Cardiac fibroblast (primary cell): ENCODE results near the gene CHDH.

Experiments
- DNase-seq, 2 donors: peaks; one replicate each; pipeline versions ENCODE4 v3.0.0 to v3.0.0-alpha.2; 2010; ENCODE audit warnings: low read depth in 2 of 2
- H3K4me3 ChIP-seq, 2 donors: replicated peaks in 1 of 2; 1 replicate in 1 of 2; 2 replicates in 1 of 2; pipeline ENCODE4 v1.5.1; 2011; ENCODE audit warnings: low read depth in 2 of 2, low read length in 2 of 2, mild to moderate bottlenecking in 2 of 2, moderate library complexity in 1 of 2
- CTCF ChIP-seq: IDR thresholded peaks from one replicate; pipeline ENCODE4 v1.5.1; 2011; ENCODE audit warnings: low read depth, mild to moderate bottlenecking, low read length, inconsistent platforms

Gene CHDH, protein sequence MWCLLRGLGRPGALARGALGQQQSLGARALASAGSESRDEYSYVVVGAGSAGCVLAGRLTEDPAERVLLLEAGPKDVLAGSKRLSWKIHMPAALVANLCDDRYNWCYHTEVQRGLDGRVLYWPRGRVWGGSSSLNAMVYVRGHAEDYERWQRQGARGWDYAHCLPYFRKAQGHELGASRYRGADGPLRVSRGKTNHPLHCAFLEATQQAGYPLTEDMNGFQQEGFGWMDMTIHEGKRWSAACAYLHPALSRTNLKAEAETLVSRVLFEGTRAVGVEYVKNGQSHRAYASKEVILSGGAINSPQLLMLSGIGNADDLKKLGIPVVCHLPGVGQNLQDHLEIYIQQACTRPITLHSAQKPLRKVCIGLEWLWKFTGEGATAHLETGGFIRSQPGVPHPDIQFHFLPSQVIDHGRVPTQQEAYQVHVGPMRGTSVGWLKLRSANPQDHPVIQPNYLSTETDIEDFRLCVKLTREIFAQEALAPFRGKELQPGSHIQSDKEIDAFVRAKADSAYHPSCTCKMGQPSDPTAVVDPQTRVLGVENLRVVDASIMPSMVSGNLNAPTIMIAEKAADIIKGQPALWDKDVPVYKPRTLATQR

DNA sequence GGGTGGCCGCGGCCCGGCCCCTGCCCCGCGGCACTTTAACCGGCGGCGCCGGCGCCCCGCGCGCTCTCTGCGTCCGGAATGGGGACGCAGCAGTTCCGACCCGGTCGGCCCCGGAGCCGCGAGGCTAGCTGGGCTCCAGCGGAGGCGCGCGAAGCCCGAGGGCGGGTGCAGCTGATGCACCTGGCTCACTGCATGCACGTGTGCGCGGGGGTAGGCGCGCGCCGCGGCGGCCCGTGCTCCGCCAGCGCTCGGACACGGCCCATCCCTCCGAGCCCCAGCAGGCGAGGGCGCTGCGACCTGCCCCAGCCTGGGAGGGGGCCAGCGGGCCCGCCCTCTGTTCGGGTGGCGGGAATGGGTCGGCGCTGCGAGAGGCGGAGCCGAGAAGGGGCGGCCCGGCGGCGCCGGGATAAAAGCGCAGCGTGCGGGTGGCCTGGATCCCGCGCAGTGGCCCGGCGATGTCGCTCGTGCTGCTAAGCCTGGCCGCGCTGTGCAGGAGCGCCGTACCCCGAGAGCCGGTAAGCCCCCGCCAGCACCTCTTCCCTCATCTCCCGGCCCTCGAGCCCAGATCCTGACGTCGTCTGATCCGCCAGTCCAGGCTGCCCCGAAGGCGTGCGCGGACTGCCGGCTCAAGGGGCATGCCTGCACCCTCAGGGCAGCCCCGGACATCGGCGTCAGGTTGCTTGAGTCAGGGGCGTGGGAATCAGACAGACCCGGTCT lies at the start of gene CHDH, which contains the start of gene IL17RB:
Gene CHDH (minus strand): TSS at position 286 of the 717 bp plus-strand sequence. CDS start 22,411 bp downstream, outside the sequence.
Gene IL17RB (plus strand): TSS at position 435 of the 717 bp plus-strand sequence. CDS start 21 bp downstream, at position 456.
- H3K4me3 ChIP-seq: peak within 1 kb of the TSS; percentile 45 to 51
- no peak for TF ChIP-seq CTCF
- no peak for DNase-seq

DNA sequence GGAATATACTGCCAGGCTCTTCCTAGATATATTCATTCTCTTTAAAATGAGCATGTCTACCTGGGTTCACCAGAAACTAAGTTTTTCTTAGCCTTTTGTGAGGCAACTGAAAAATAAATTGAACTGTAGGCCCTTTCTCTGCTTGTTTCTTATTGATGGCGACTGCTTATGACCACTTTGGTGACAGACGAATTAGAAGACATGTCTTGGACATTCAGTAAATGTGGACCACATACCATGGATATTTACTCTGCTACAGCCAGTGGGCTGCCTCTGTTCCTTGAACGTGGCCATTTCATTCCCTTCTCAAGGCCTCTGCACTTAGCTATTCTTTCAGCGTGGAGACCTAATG lies 46.0 kb upstream of the CHDH start:
- DNase-seq: no peak
- no peak for TF ChIP-seq CTCF
- peak overlapping the region; percentile 92 to 96 for H3K4me3 ChIP-seq

DNA sequence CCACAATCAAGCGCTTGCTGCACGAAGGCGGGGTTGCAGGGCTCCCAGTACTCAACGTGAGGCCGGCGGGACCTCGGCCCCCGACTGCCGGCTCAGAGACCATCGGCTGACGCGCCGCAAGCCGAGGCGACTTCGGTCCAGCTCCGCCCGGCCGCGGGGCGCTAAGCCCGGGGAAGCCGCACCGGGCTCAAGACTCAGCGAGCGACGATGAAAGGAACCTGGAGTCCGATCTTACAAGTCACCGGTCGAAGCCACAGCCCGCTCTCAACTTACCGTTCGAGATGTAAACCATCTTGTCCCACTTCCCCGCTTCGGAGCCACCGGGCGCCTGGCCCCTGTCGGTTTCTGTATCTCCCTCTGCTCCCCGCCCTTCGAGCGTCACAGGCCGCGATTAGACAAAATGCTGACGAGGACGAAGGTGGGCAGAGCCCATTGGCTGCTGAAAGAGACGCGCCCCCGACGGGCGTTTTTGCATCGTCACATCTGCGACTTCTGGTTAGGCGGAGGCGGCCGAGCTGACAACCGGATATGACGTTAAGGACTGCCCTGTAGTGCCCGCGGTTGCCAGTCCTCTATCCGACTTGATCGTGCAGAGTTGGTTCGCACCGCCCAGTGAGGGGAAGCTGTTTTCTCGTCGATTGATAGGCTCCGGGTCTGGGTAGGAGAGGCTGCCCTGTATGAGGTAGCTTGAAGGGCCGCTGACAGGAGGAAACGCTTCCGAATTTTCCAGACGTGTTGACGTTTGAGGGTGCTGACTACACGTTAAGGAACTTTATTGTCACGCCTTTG lies 45.5 kb upstream of the CHDH start, which contains the start of gene SELENOK:
Gene SELENOK (minus strand): TSS at position 363 of the 789 bp plus-strand sequence.
- TF ChIP-seq CTCF: no peak
- H3K4me3 ChIP-seq: peak within 1 kb of the TSS; percentile 92 to 96
- peak; percentile 99 to 100 for DNase-seq

- TF ChIP-seq CTCF: no peak
- peak; percentile 29 to 41 for DNase-seq
Measured at GRCh38 chr3:53890726-53891475, 44.7 kb upstream of the CHDH start.

GRCh38 chr3:53888232-53888631 lies 42.0 kb upstream of the CHDH start:
- H3K4me3 ChIP-seq: no peak overlapping the region
- DNase-seq: no peak
- no peak for TF ChIP-seq CTCF

More at GRCh38 chr3:53890726-53891475, 44.7 kb upstream of the CHDH start:
- peak overlapping the region; percentile 92 to 96 for H3K4me3 ChIP-seq
